Neural cell (in vitro differentiated cells): ENCODE data around the gene CES5A. TPM values are rescaled to one million over a fixed set of nuclear protein-coding genes. Genes with fewer than 3 reads are reported as not detected.

Experiments used
- H2AFZ ChIP-seq: fragments of 200-600, 300-800 bp; sonication (generic), shearing (Covaris generic); 2 replicates; pipeline ENCODE4 v1.6.0; 2014; ENCODE audit warnings: low read depth, mild to moderate bottlenecking, antibody characterized with exemption, low read length, moderate library complexity
- H3F3A ChIP-seq: fragments of 200-600 bp; shearing (Covaris generic); 2 replicates; pipeline ENCODE4 v1.6.1; 2016; ENCODE audit warnings: mild to moderate bottlenecking, moderate library complexity, mixed read lengths, antibody characterized with exemption, low read length; ENCODE audit not compliant: insufficient read depth, poor library complexity, severe bottlenecking
- H3K27ac ChIP-seq: fragments of 200-600, 300-800 bp; sonication (generic), shearing (Covaris generic); 2 replicates; pipeline ENCODE4 v1.5.1; 2014; ENCODE audit warnings: mild to moderate bottlenecking, low read length, moderate library complexity
- H3K27me3 ChIP-seq: fragments of 300-800, 200-600 bp; sonication (generic), shearing (Covaris generic); 2 replicates; pipeline ENCODE4 v1.6.0; 2014; ENCODE audit warnings: mild to moderate bottlenecking, low read depth, low read length, moderate library complexity; ENCODE audit not compliant: insufficient read depth
- H3K36me3 ChIP-seq: fragments of 300-800, 200-600 bp; sonication (generic), shearing (Covaris generic); 2 replicates; pipeline ENCODE4 v1.5.1; 2014; ENCODE audit warnings: mild to moderate bottlenecking, antibody characterized with exemption, low read length, moderate library complexity; ENCODE audit not compliant: insufficient read depth
- H3K4me2 ChIP-seq: fragments of 300-800, 200-600 bp; sonication (generic), shearing (Covaris generic); 2 replicates; pipeline ENCODE4 v1.6.0; 2014; ENCODE audit warnings: mild to moderate bottlenecking, low read length
- H3K4me3 ChIP-seq: fragments of 300-800, 200-600 bp; sonication (generic), shearing (Covaris generic); 2 replicates; pipeline ENCODE4 v1.5.1; 2014; ENCODE audit warnings: mild to moderate bottlenecking, low read length, moderate library complexity
- H3K79me2 ChIP-seq: fragments of 200-600 bp; shearing (Covaris generic); replicated peaks from 2 replicates; pipeline ENCODE4 v1.6.0; 2014; ENCODE audit warnings: mild to moderate bottlenecking, low read length, moderate library complexity; ENCODE audit not compliant: insufficient read depth
- H3K9ac ChIP-seq: fragments of 300-800, 200-600 bp; sonication (generic), shearing (Covaris generic); 2 replicates; pipeline ENCODE4 v1.6.1; 2016; ENCODE audit warnings: mild to moderate bottlenecking, low read length, mixed read lengths
- H3K9me2 ChIP-seq: fragments of 200-600 bp; shearing (Covaris generic); 2 replicates; pipeline ENCODE4 v1.6.1; 2016; ENCODE audit warnings: mild to moderate bottlenecking, low read length, mixed read lengths; ENCODE audit not compliant: insufficient read depth
- H3K9me3 ChIP-seq: fragments of 200-600, 300-800 bp; sonication (generic), shearing (Covaris generic); 2 replicates; pipeline ENCODE4 v1.6.1; 2016; ENCODE audit warnings: mild to moderate bottlenecking, mixed run types, low read length, moderate library complexity, mixed read lengths
- H4K20me1 ChIP-seq: fragments of 200-600 bp; shearing (Covaris generic); 2 replicates; pipeline ENCODE4 v1.6.1; 2016; ENCODE audit warnings: mild to moderate bottlenecking, mixed run types; ENCODE audit not compliant: insufficient read depth
- CTCF ChIP-seq: fragments of 450-650 bp; IDR thresholded peaks from 2 replicates; pipeline ENCODE4 v1.5.1; 2014; ENCODE audit warnings: antibody characterized with exemption, mild to moderate bottlenecking, moderate library complexity; ENCODE audit not compliant: poor library complexity, severe bottlenecking
- EP300 ChIP-seq: fragments of 450-650 bp; conservative IDR thresholded peaks from 2 replicates; pipeline ENCODE4 v1.6.1; 2014; ENCODE audit warnings: antibody characterized with exemption, mild to moderate bottlenecking, moderate library complexity; ENCODE audit not compliant: poor library complexity, severe bottlenecking
- EZH2 ChIP-seq: fragments of 200-600, 300-800 bp; shearing (Covaris generic), sonication (generic); IDR thresholded peaks from 2 replicates; pipeline ENCODE4 v1.6.1; 2014; ENCODE audit warnings: antibody characterized with exemption, low read length, borderline replicate concordance, mild to moderate bottlenecking; ENCODE audit not compliant: insufficient read depth, poor library complexity, severe bottlenecking
- MXI1 ChIP-seq: fragments of 450-650 bp; conservative IDR thresholded peaks from 2 replicates; pipeline ENCODE4 v1.6.1; 2014; ENCODE audit warnings: antibody characterized with exemption, mild to moderate bottlenecking; ENCODE audit not compliant: poor library complexity, severe bottlenecking
- POLR2AphosphoS5 ChIP-seq: IDR thresholded peaks from 2 replicates; pipeline ENCODE4 v1.6.1; 2012
- RAD21 ChIP-seq: fragments of 450-650 bp; conservative IDR thresholded peaks from 2 replicates; pipeline ENCODE4 v1.6.1; 2014; ENCODE audit warnings: antibody characterized with exemption, mild to moderate bottlenecking, moderate library complexity
- SMC3 ChIP-seq: fragments of 450-650 bp; conservative IDR thresholded peaks from 2 replicates; pipeline ENCODE4 v1.6.1; 2014; ENCODE audit warnings: antibody characterized with exemption, mild to moderate bottlenecking, moderate library complexity; ENCODE audit not compliant: poor library complexity
- TAF1 ChIP-seq: IDR thresholded peaks from 2 replicates; pipeline ENCODE4 v1.6.1; 2012; ENCODE audit warnings: low read depth
- polyA plus RNA-seq: library from polyadenylated mRNA; depleted of rRNA; stranded (reverse); fragments of >200 nt; gene quantifications from 2 replicates; pipeline ENCODE4 v1.2.3, GENCODE V29; 2014
- TF ChIP-seq, protein P1 (sequence below): IDR thresholded peaks from 2 replicates; pipeline ENCODE4 v1.6.1; 2012; ENCODE audit warnings: borderline replicate concordance

The CES5A gene
- polyA plus RNA-seq, 1 donor from 2014 or later, result 0.27 TPM

GRCh38 chr16:55812951-55813350, 62.2 kb downstream of the CES5A start:
- Histone ChIP-seq H3K9ac (no peak overlapping the region), H2AFZ (no peak overlapping the region), H3K36me3 (no peaks in the 10 kb centered on the region), H3K4me2 (no peak overlapping the region), H3K27ac (no peak overlapping the region), H3K27me3 (no peaks in the 10 kb centered on the region), H4K20me1 (no peaks in the 10 kb centered on the region), H3K79me2 (no peaks in the 10 kb centered on the region), H3K9me2 (no peaks in the 10 kb centered on the region), H3K4me3 (no peak overlapping the region), H3F3A (no peaks in the 10 kb centered on the region), H3K9me3 (no peaks in the 10 kb centered on the region)
- TF ChIP-seq POLR2AphosphoS5 (no peak), CTCF (no peak), EP300 (no peak), SMC3 (no peak), RAD21 (no peak), TAF1 (no peak), MXI1 (no peak), EZH2 (no peak)
- TF ChIP-seq, protein P1, sequence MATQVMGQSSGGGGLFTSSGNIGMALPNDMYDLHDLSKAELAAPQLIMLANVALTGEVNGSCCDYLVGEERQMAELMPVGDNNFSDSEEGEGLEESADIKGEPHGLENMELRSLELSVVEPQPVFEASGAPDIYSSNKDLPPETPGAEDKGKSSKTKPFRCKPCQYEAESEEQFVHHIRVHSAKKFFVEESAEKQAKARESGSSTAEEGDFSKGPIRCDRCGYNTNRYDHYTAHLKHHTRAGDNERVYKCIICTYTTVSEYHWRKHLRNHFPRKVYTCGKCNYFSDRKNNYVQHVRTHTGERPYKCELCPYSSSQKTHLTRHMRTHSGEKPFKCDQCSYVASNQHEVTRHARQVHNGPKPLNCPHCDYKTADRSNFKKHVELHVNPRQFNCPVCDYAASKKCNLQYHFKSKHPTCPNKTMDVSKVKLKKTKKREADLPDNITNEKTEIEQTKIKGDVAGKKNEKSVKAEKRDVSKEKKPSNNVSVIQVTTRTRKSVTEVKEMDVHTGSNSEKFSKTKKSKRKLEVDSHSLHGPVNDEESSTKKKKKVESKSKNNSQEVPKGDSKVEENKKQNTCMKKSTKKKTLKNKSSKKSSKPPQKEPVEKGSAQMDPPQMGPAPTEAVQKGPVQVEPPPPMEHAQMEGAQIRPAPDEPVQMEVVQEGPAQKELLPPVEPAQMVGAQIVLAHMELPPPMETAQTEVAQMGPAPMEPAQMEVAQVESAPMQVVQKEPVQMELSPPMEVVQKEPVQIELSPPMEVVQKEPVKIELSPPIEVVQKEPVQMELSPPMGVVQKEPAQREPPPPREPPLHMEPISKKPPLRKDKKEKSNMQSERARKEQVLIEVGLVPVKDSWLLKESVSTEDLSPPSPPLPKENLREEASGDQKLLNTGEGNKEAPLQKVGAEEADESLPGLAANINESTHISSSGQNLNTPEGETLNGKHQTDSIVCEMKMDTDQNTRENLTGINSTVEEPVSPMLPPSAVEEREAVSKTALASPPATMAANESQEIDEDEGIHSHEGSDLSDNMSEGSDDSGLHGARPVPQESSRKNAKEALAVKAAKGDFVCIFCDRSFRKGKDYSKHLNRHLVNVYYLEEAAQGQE, result no peak

GRCh38 chr16:55811811-55812210, 63.4 kb downstream of the CES5A start:
- H3F3A ChIP-seq, result no peaks in the 10 kb centered on the region
- H2AFZ ChIP-seq, result no peak overlapping the region

More at GRCh38 chr16:55811811-55812210, 63.4 kb downstream of the CES5A start:
- Histone ChIP-seq H3K4me2 (no peak overlapping the region), H3K9me3 (no peaks in the 10 kb centered on the region), H3K4me3 (no peak overlapping the region), H3K27ac (no peak overlapping the region), H3K79me2 (no peaks in the 10 kb centered on the region), H3K36me3 (no peaks in the 10 kb centered on the region), H3K9me2 (no peaks in the 10 kb centered on the region), H3K9ac (no peak overlapping the region), H3K27me3 (no peaks in the 10 kb centered on the region), H4K20me1 (no peaks in the 10 kb centered on the region)
- TF ChIP-seq EP300, result no peak
- TF ChIP-seq TAF1, result no peak
- no peak for TF ChIP-seq CTCF
- no peak for TF ChIP-seq RAD21
